Thyroid gland (tissue), 4 donors: ENCODE data around the gene PTPRT.

Experiments
- POLR2A ChIP-seq, 2 donors: fragments of 450-650 bp; IDR thresholded peaks; one replicate each; pipeline ENCODE4 v1.6.1; 2017; ENCODE audit warnings: antibody characterized with exemption in 2 of 2, mild to moderate bottlenecking in 2 of 2, moderate library complexity in 1 of 2
- TF ChIP-seq, protein P1 (sequence below), 6 experiments: fragments of 200-600 bp in 3 of 6; fragments of 450-650 bp in 3 of 6; sonication (generic) in 3 of 6; IDR thresholded peaks; one replicate each; pipeline ENCODE4 v1.5.1; 2016 to 2019; ENCODE audit warnings: antibody characterized with exemption in 6 of 6, mild to moderate bottlenecking in 2 of 6, inconsistent platforms in 1 of 6, moderate library complexity in 1 of 6

DNA sequence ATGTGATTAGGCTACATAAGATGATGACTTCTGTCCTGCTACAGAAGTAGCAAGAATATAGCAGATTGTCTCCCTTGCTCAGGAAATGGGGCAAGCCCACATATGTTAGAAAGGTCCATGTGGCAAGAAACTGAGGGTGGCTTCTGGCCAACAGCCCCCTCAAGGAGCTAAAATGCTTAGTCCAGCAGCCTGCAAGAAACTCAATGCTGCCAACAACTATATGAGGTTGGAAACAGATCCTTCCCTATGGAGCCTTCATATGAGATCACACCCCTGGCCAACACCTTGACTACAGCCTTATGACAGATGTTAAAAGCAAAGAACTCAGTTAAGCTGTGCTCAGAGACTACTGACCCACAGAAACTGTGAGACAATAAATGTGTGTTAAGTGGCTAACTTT, 22.1 kb downstream of the PTPRT start:
- TF ChIP-seq, protein P1, sequence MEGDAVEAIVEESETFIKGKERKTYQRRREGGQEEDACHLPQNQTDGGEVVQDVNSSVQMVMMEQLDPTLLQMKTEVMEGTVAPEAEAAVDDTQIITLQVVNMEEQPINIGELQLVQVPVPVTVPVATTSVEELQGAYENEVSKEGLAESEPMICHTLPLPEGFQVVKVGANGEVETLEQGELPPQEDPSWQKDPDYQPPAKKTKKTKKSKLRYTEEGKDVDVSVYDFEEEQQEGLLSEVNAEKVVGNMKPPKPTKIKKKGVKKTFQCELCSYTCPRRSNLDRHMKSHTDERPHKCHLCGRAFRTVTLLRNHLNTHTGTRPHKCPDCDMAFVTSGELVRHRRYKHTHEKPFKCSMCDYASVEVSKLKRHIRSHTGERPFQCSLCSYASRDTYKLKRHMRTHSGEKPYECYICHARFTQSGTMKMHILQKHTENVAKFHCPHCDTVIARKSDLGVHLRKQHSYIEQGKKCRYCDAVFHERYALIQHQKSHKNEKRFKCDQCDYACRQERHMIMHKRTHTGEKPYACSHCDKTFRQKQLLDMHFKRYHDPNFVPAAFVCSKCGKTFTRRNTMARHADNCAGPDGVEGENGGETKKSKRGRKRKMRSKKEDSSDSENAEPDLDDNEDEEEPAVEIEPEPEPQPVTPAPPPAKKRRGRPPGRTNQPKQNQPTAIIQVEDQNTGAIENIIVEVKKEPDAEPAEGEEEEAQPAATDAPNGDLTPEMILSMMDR (IDR thresholded peaks at IDR 0.05), result no peak
- no peak for TF ChIP-seq POLR2A (IDR thresholded peaks at IDR 0.05)
